Measurements from ENCODE around the gene TNKS2.

- TF ChIP-seq CTCF (IDR thresholded peaks at IDR 0.05) = no peak
- TF ChIP-seq POLR2A (IDR thresholded peaks at IDR 0.05) = no peak
- no peak for TF ChIP-seq POLR2AphosphoS5 (IDR thresholded peaks at IDR 0.05)
These were observed 10.4 kb upstream of the TNKS2 start for GRCh38 chr10:91787810-91788209.

All from breast epithelium (tissue), 3 donors.